Uterus (tissue), 4 donors: Measurements from ENCODE around the gene CPEB3. TPM values are rescaled to one million over a fixed set of nuclear protein-coding genes. Genes with fewer than 3 reads are reported as not detected.
"Not testable (repeated sequence)": the region's sequence is repeated elsewhere in the genome, so short reads cannot be mapped to it uniquely, and the experiment has no call there.

Experiments
- DNase-seq, 2 donors: peaks; one replicate each; pipeline ENCODE4 v3.0.0-alpha.2; 2019 to 2020
- H3K27ac ChIP-seq, 2 donors: fragments of 200-600 bp; sonication (generic); 1 replicate in 1 of 2; 2 replicates in 1 of 2; pipeline ENCODE4 v1.5.1; 2016 to 2018
- H3K27me3 ChIP-seq, 2 donors: fragments of 200-600 bp; sonication (generic); one replicate each; pipeline ENCODE4 v1.5.1; 2018 to 2019; ENCODE audit warnings: control low read depth in 1 of 2
- H3K36me3 ChIP-seq, 2 donors: fragments of 200-600 bp; sonication (generic); one replicate each; pipeline ENCODE4 v1.5.1; 2019; ENCODE audit warnings: control low read depth in 1 of 2
- H3K4me1 ChIP-seq, 2 donors: fragments of 200-600 bp; sonication (generic); one replicate each; pipeline ENCODE4 v1.5.1; 2018 to 2019; ENCODE audit warnings: control low read depth in 1 of 2
- H3K4me3 ChIP-seq, 2 donors: fragments of 200-600 bp; sonication (generic); 1 replicate in 1 of 2; 2 replicates in 1 of 2; pipeline ENCODE4 v1.5.1; 2018 to 2019; ENCODE audit warnings: mild to moderate bottlenecking in 1 of 2
- H3K9me3 ChIP-seq, 2 donors: fragments of 200-600 bp; sonication (generic); one replicate each; pipeline ENCODE4 v1.5.1; 2019; ENCODE audit warnings: control low read depth in 1 of 2
- POLR2A ChIP-seq, 2 donors: fragments of 450-650 bp; IDR thresholded peaks; one replicate each; pipeline ENCODE4 v1.6.1; 2016; ENCODE audit warnings: antibody characterized with exemption in 2 of 2, mild to moderate bottlenecking in 1 of 2, moderate library complexity in 1 of 2
- intact Hi-C: fragments of 100-400 bp; cut with DNase I; formaldehyde crosslinking; loops from one replicate; pipeline ENCODE4 v1.15.1; 2023; ENCODE audit warnings: low total_unique reads
- total RNA-seq, 4 donors: library from RNA; depleted of rRNA in 3 of 4; stranded (reverse); fragments of >200 nt in 3 of 4; gene quantifications; one replicate each; pipeline versions ENCODE4 v1.1.0 to v1.2.4, GENCODE V29; 2014 to 2023
- TF ChIP-seq, protein P1 (sequence below), 4 experiments: fragments of 200-600 bp in 2 of 4; fragments of 450-650 bp in 2 of 4; sonication (generic) in 2 of 4; IDR thresholded peaks; one replicate each; pipeline ENCODE4 v1.5.1; 2016 to 2019; ENCODE audit warnings: antibody characterized with exemption in 4 of 4, mild to moderate bottlenecking in 2 of 4, moderate library complexity in 1 of 4
- donor health status: DM: yes; HTN: yes; CAD: no.

The CPEB3 gene
- total RNA-seq, result 1 to 10 TPM; 2.6 to 5.4 (median 3.7) TPM

DNA sequence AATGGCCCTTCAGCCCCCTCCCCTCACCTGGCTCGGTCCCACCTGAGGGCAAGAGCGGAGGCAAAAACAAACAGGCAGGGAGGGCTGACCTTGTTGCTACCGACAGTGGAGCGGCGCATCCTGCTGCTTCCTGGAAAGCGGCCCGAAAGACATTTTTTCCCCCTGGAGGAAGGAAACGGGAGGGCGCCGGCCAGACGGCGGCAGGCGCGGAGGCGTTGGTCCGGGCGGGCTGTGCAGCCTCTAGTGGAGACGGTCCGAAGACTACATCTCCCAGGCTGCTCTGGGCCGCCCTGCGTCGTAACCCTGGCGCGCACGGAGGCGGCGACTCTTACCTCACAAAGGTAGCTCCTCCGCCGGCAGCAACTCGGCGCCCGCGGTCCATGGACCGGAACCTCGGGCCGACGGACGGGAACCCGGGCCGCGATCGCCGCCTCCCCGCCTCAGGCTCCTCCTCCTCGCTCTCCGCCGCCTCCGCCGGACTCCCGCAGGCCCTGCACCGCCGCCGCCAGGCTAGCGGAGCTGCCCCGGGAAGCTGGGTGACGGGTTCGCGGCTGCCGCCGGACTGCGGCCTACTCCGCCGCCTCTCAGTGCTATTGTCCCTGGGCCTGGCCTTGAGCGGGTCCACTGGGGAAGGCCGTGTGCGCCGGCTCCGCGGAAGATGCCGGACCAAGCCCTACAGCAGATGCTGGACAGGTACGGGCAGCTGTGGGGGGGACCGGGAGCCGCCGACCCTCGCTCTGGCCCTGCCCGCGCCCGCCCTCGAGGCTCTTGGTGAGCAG lies at the start of gene CPEB3, which contains the start of gene MARCHF5:
CPEB3 (minus strand) TSS at position 242 of the 779 bp plus-strand sequence. CDS start 50,728 bp downstream, outside the sequence.
MARCHF5 (plus strand) TSS at position 331 of the 779 bp plus-strand sequence; CDS start at position 659, 328 bp downstream.
- peak within 1 kb of the TSS; percentile 91 to 95 for H3K27ac ChIP-seq
- intact Hi-C loops, result no loop called here
- peak; percentile 96 for DNase-seq
- H3K36me3 ChIP-seq, result no peaks in the 10 kb centered on the region
- no peaks in the 10 kb centered on the region for H3K27me3 ChIP-seq
- no peaks in the 10 kb centered on the region for H3K9me3 ChIP-seq
- TF ChIP-seq POLR2A (IDR thresholded peaks at IDR 0.05), result peak; percentile 83 to 89
- TF ChIP-seq, protein P1, sequence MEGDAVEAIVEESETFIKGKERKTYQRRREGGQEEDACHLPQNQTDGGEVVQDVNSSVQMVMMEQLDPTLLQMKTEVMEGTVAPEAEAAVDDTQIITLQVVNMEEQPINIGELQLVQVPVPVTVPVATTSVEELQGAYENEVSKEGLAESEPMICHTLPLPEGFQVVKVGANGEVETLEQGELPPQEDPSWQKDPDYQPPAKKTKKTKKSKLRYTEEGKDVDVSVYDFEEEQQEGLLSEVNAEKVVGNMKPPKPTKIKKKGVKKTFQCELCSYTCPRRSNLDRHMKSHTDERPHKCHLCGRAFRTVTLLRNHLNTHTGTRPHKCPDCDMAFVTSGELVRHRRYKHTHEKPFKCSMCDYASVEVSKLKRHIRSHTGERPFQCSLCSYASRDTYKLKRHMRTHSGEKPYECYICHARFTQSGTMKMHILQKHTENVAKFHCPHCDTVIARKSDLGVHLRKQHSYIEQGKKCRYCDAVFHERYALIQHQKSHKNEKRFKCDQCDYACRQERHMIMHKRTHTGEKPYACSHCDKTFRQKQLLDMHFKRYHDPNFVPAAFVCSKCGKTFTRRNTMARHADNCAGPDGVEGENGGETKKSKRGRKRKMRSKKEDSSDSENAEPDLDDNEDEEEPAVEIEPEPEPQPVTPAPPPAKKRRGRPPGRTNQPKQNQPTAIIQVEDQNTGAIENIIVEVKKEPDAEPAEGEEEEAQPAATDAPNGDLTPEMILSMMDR (IDR thresholded peaks at IDR 0.05), result peak; percentile 45 to 88 (median 66)
- H3K4me3 ChIP-seq, result peak within 1 kb of the TSS; percentile 92 to 94
- peaks cover 0 to 6% of the 10 kb centered on the region in 2 donors for H3K4me1 ChIP-seq

DNA sequence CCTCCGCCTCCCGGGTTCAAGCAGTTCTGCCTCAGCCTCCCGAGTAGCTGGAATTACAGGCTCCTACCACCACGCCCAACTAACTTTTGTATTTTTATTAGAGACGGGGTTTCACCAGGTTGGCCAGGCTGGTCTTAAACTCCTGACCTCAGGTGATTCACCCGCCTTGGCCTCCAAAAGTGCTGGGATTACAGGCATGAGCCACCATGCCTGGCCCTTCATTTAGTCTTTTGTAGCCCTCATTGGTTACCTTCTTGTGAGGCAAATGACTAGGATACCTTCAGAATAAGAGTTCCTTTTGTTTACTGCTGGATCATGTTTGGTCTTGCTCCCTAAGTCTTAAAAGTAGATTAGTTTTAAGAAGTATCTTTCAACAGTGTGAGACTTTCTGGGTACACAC lies 39.0 kb upstream of the CPEB3 start:
- H3K9me3 ChIP-seq, intact Hi-C loops, DNase-seq: not testable (repeated sequence)

DNA sequence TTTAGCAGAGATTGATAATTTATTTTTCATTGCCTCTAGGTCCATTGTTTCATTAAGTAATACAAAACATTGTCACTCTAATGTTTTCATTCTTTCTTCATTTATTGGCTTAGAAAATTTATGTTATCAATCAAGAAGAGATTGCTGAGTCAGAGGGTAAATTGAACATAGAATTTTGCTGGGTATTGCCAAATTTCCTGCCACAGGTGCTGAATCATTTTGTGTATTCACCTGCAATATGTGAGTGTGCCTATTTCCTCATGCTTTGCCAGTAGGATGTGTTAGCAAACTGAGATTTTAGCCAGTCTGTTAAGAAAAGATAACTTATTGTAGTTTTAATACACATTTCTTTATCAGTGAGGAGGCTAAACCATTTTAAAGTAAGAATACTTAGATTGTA lies 38.1 kb upstream of the CPEB3 start:
- Histone ChIP-seq H3K4me1 (no peaks in the 10 kb centered on the region), H3K4me3 (no peak overlapping the region), H3K9me3 (no peaks in the 10 kb centered on the region), H3K27ac (no peak overlapping the region), H3K27me3 (no peaks in the 10 kb centered on the region), H3K36me3 (no peaks in the 10 kb centered on the region)
- TF ChIP-seq, protein P1 (IDR thresholded peaks at IDR 0.05), result no peak
- no peak for TF ChIP-seq POLR2A (IDR thresholded peaks at IDR 0.05)
- DNase-seq, result no peak
- intact Hi-C loops, result no loop called here

More for the DNA sequence above, 39.0 kb upstream of the CPEB3 start:
- not testable (repeated sequence) for H3K36me3 ChIP-seq, H3K4me1 ChIP-seq, H3K27ac ChIP-seq, H3K4me3 ChIP-seq, H3K27me3 ChIP-seq

DNA sequence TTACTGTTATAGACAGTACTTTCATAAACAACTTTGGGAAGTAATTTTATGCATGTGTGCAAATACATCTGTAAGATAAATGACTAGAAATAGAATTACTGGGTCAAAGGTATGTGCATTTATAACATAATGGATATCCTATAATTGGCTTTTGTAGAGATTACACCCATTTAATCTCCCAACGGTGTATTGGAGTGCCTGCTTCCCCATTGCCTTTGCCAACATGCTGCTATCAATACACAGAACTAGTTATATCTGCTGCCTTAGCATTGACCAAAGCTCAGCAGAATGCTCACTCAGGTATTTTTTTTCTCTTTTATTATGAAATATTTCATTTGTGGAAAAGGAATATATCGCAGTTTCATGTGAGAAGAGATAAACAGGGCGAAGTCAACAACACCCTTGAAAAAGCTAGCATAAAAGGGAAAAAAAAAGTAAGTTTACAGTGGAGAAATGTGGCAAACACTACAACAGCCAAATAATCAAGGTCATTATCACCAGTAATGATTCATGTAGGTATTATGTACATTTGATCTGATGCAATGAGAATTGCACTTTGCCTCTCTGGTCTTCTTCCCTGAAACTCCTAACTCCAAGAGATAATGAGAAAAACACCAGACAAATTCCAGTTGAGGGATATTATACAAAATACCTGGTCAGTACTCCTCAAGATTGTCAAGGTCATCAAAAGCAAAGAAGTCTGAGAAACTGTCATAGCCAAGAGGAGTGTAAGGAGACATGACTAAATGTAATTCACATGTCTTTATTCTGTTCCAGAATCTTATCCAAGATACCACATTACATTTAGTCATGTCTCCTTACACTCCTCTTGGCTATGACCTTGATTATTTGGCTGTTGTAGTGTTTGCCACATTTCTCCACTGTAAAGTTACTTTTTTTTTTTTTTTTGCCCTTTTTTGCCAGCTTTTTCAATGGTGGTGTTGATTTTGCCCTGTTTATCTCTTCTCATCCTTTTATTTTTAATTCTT lies 36.9 kb upstream of the CPEB3 start:
- H3K9me3 ChIP-seq, result no peaks in the 10 kb centered on the region
- no peaks in the 10 kb centered on the region for H3K27me3 ChIP-seq
- H3K27ac ChIP-seq, result no peak overlapping the region
- H3K4me1 ChIP-seq, result no peaks in the 10 kb centered on the region
- no peak for DNase-seq
- TF ChIP-seq POLR2A (IDR thresholded peaks at IDR 0.05), result no peak
- TF ChIP-seq, protein P1 (IDR thresholded peaks at IDR 0.05), result no peak
- H3K36me3 ChIP-seq, result no peaks in the 10 kb centered on the region
- H3K4me3 ChIP-seq, result no peak overlapping the region
- intact Hi-C loops, result no loop called here

DNA sequence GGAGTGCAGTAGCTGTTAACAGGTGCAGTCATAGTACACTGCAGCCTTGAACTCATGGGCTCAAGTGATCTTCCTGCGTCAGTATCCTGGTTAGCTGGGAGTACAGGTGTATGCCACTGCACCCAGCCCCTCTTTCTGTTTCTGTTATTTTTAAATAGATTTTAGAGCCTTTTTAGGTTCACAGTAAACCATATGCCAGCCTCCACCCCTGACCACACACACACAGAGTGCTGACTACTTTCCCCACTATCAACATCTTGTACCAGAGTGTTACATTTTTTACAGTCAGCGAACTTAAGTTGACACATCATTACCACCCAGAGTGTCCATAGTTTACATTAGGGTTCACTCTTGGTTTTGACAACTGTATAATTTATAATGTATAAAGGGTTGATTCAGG lies 32.2 kb upstream of the CPEB3 start:
- H3K4me3 ChIP-seq, result no peak overlapping the region
- H3K36me3 ChIP-seq, result no peaks in the 10 kb centered on the region
- H3K9me3 ChIP-seq, result no peaks in the 10 kb centered on the region
- H3K4me1 ChIP-seq, result no peaks in the 10 kb centered on the region
- no peak for TF ChIP-seq POLR2A (IDR thresholded peaks at IDR 0.05)
- TF ChIP-seq, protein P1 (IDR thresholded peaks at IDR 0.05), result no peak
- H3K27me3 ChIP-seq, result no peaks in the 10 kb centered on the region
- intact Hi-C loops, result no loop called here
- DNase-seq, result no peak
- H3K27ac ChIP-seq, result no peak overlapping the region
